K562 (cell line): ENCODE results near the gene ZNF319.

Experiments
- CTCF ChIP-seq, 3 experiments: IDR thresholded peaks in 2 of 3; conservative IDR thresholded peaks in 1 of 3; 2 replicates each; pipeline ENCODE4 v1.5.1; 2011 to 2012; ENCODE audit warnings: low read length in 3 of 3, mild to moderate bottlenecking in 3 of 3, control low read depth in 2 of 3, improper control_type of control experiment in 1 of 3, inconsistent platforms in 1 of 3, low read depth in 1 of 3, mixed read lengths in 1 of 3, moderate library complexity in 1 of 3; ENCODE audit not compliant: insufficient read depth in 2 of 3
- E2F5 ChIP-seq: sonication (generic); formaldehyde crosslinking; IDR thresholded peaks from 2 replicates; pipeline ENCODE4 v1.8.0; 2022; ENCODE audit warnings: mild to moderate bottlenecking, missing genetic modification reagents
- EGR1 ChIP-seq: fragments of 450-650 bp; conservative IDR thresholded peaks from 2 replicates; pipeline ENCODE4 v1.6.1; 2017; ENCODE audit warnings: mild to moderate bottlenecking
- MAFK ChIP-seq: IDR thresholded peaks from 2 replicates; pipeline ENCODE4 v1.6.1; 2011; ENCODE audit warnings: low read length, improper control_type of control experiment
- POLR2A ChIP-seq: fragments of 450-650 bp; conservative IDR thresholded peaks from 2 replicates; pipeline ENCODE4 v1.6.1; 2016
- RCOR1 ChIP-seq, 2 experiments: IDR thresholded peaks; 2 replicates each; pipeline ENCODE4 v1.6.1; 2012; ENCODE audit warnings: low read depth in 2 of 2, low read length in 2 of 2, borderline replicate concordance in 1 of 2, improper control_type of control experiment in 1 of 2
- RFX7 ChIP-seq: fragments of 250-450 bp; sonication (Bioruptor Pico); IDR thresholded peaks from 2 replicates; pipeline ENCODE4 v1.5.1; 2021; ENCODE audit warnings: mild to moderate bottlenecking
- SIX5 ChIP-seq, 2 experiments: IDR thresholded peaks; 2 replicates each; pipeline ENCODE4 v1.6.1; 2011; ENCODE audit warnings: low read length in 2 of 2, borderline replicate concordance in 1 of 2, low read depth in 1 of 2, mild to moderate bottlenecking in 1 of 2, moderate library complexity in 1 of 2; ENCODE audit not compliant: insufficient read depth in 1 of 2
- SMARCA4 ChIP-seq: fragments of 450-650 bp; IDR thresholded peaks from 2 replicates; pipeline ENCODE4 v1.6.1; 2016
- TCF7L2 ChIP-seq: fragments of 150-350 bp; IDR thresholded peaks from 2 replicates; pipeline ENCODE4 v1.6.1; 2016; ENCODE audit warnings: low read depth, mild to moderate bottlenecking, low read length, moderate library complexity
- ZBTB33 ChIP-seq: sonication (generic); formaldehyde crosslinking; IDR thresholded peaks from 2 replicates; pipeline ENCODE4 v1.8.1; 2023; ENCODE audit warnings: mild to moderate bottlenecking, missing genetic modification reagents
- ZNF609 ChIP-seq: sonication (generic); formaldehyde crosslinking; IDR thresholded peaks from 2 replicates; pipeline ENCODE4 v1.8.1; 2023; ENCODE audit warnings: missing genetic modification reagents, mild to moderate bottlenecking, borderline replicate concordance

- TF ChIP-seq SMARCA4 (no peak), POLR2A (no peak), CTCF (IDR thresholded peaks at IDR 0.05 in 2 of 3, conservative IDR thresholded peaks at IDR 0.05 in 1 of 3; ENCODE audit: insufficient read depth in 2 of 3, low read depth in 1 of 3, low read length in 3 of 3) (no peak), RCOR1 (IDR thresholded peaks at IDR 0.05; ENCODE audit: borderline replicate concordance in 1 of 2, low read depth in 2 of 2, low read length in 2 of 2) (no peak), ZBTB33 (no peak), RFX7 (CRISPR knock-in tag) (no peak), TCF7L2 (no peak), MAFK (no peak), ZNF609 (CRISPR knock-in tag) (no peak), E2F5 (CRISPR knock-in tag) (no peak), SIX5 (IDR thresholded peaks at IDR 0.05; ENCODE audit: borderline replicate concordance in 1 of 2, insufficient read depth in 1 of 2, low read depth in 1 of 2, low read length in 2 of 2) (no peak), EGR1 (no peak)
Observed at GRCh38 chr16:57966986-57967385, 33.5 kb downstream of the ZNF319 start.
